VCaP (cell line): Measurements from ENCODE around the gene WFIKKN2.
"Not testable (repeated sequence)": the region's sequence is repeated elsewhere in the genome, so short reads cannot be mapped to it uniquely, and the experiment has no call there.

Experiments
- H3K27ac ChIP-seq: fragments of 450-650 bp; 2 replicates; pipeline ENCODE4 v1.5.1; 2017
- CTCF ChIP-seq: fragments of 450-650 bp; conservative IDR thresholded peaks from 2 replicates; pipeline ENCODE4 v1.5.1; 2017; ENCODE audit warnings: mild to moderate bottlenecking, moderate library complexity

Gene WFIKKN2

DNA sequence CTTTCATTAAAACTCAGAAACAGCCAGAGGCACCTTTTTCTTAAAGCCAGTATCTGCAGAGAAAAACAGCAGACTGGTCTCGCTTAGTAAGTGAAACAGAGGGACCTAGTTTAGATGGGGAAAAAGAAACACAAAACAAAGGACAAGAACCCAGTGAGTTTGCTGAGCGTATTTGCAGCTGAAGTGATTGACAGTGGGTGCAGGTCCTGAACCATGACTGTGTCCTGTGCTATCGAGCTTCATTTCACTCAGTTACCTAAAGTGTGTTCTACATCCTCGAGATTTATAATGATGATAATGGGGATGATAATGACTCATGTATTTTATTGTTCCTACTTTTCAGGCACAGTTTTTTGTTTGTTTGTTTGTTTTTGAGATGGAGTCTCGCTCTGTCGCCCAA, 31.7 kb upstream of the WFIKKN2 start:
- no peak for TF ChIP-seq CTCF
- H3K27ac ChIP-seq, result peak overlapping the region; percentile 20; the same call in 1 of the 2 replicates

GRCh38 chr17:50804749-50805475, 30.5 kb upstream of the WFIKKN2 start:
- not testable (repeated sequence) for H3K27ac ChIP-seq

DNA sequence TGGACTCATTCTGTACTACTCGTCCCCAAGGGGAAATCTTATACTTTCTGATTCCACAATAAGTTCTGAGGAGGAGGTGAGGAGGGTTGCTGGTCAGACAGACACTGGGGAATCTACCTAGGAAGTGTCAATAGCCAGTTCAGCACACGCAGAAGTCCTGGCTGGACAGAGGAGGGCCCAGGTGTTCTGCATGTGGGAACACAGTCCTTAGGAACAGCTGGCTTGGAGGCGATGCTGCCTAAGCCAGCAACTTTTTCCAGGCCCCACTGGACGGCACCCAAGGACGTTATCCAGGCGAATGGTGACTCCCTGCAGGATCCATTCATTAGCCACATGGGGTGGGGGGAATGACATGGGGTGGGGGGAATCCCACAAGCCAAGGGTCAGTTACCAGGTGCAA, 29.9 kb upstream of the WFIKKN2 start:
- H3K27ac ChIP-seq, result no peak overlapping the region
- no peak for TF ChIP-seq CTCF

DNA sequence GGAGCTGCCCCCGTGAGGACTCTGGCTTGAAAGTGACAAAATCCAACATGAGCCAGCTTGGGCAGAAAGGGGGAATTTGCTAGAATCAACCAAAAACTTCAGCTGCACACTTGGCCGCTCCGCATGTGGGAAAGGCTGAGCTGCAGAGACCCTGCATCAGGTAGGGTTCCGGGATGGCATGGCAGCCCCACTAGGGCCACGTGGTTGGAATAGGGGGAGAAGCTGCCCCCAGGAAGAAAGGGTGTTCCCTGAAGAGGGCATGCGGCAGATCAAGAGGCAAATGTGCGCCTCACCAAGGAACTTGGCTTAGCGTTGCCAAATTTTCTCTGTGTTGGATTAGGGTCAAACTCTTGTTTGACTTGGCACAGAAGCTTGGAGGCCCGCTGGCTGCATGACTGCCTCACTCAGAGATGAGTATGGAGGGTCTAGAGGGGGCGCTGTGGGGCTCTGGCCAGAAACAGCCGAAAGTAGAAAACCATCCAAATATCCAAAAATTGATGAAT, 29.2 kb upstream of the WFIKKN2 start:
- no peak overlapping the region for H3K27ac ChIP-seq
- TF ChIP-seq CTCF, result peak; percentile 30

DNA sequence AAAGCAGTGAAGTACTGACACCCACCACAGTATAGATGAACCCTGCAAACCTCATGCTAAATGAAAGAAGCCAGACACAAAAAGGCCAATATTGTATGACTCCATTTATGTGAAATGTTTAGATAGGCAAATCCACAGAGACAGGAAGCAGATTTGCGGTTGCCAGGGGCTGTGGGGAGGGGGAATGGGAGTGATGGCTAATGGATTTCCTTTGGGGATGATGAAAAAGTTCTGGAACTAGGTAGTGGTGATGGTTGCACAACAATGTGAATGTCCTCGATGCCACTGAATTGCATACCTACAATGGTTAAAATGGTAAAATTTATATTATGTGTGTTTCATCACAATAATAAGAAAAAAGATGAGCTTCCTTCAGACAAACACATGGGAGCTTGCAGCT, 28.4 kb upstream of the WFIKKN2 start:
- no peak overlapping the region for H3K27ac ChIP-seq
- no peak for TF ChIP-seq CTCF

- H3K27ac ChIP-seq, result no peak overlapping the region
- no peak for TF ChIP-seq CTCF
These were observed 27.7 kb upstream of the WFIKKN2 start for GRCh38 chr17:50807675-50808074.

DNA sequence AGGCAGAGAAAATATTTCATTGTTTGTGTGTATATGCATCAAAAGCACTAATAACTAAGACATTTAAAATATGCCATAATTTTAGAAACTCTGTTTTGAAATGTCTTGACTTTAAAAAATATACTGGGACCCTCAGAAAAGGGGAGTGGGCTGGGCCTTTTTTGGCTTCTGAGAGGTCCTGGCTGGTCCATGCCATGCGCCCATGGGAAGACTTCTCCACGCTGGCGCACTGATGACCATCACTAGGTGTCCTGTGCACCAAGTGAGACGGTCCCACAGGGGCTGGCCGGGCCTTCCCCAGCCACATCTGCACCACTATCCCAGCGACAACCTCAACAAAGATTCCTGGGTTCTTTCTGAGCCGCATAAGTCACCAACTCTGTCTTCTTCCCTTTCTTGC, 27.0 kb upstream of the WFIKKN2 start:
- TF ChIP-seq CTCF, result no peak

DNA sequence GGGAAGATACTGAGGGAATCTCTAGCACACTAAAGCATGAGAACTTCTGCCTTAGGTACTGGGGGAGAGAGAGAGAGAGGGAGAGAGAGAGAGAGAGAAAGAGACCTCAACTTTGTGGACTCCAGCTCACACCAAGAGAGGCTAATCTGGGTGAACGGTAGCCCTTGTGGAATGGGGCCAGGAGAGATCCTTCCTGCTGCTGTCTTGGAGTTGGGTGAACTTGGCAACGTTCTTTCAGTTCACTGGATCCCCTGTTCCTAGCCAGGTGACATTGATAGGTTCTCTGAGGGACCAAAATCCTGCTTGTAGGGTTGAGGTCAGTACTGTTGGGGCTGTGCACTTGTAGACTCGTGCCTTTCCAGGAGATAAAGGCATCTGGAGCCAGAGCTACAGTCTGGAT, 26.5 kb upstream of the WFIKKN2 start:
- no peak overlapping the region for H3K27ac ChIP-seq
- no peak for TF ChIP-seq CTCF

More for the DNA sequence above, 27.0 kb upstream of the WFIKKN2 start:
- H3K27ac ChIP-seq, result no peak overlapping the region
